ENCODE measurements around the gene CTSA. TPM values are rescaled to one million over a fixed set of nuclear protein-coding genes. Genes with fewer than 3 reads are reported as not detected.

Gene CTSA
- total and polyA plus RNA-seq, 9 of the 15 experiments (the other 6 are each of a cell fraction or from before 2014, with no cell fraction given) = 8.8 to 61.7 (median 28.3) TPM

DNA sequence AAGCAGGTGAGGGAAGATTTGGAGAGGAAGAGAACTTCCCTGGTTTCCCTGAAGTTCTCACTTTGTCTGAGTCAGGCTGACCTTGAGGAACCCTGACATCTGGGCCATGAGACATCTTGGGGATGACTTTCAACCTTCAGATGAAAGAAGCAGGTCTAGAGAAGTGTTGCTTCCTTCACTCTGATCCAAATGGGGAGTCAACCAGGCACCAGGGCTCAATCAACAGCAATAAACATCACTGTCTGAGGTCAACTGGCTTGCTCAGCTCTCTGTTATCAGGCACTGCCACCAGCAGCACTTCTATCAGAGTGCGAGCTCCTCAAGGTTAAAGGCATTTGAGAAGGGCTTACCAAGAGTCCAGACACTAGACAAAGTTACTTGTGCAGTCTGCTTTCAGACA lies 40.2 kb upstream of the CTSA start (continued):
- TF ChIP-seq, protein P1, sequence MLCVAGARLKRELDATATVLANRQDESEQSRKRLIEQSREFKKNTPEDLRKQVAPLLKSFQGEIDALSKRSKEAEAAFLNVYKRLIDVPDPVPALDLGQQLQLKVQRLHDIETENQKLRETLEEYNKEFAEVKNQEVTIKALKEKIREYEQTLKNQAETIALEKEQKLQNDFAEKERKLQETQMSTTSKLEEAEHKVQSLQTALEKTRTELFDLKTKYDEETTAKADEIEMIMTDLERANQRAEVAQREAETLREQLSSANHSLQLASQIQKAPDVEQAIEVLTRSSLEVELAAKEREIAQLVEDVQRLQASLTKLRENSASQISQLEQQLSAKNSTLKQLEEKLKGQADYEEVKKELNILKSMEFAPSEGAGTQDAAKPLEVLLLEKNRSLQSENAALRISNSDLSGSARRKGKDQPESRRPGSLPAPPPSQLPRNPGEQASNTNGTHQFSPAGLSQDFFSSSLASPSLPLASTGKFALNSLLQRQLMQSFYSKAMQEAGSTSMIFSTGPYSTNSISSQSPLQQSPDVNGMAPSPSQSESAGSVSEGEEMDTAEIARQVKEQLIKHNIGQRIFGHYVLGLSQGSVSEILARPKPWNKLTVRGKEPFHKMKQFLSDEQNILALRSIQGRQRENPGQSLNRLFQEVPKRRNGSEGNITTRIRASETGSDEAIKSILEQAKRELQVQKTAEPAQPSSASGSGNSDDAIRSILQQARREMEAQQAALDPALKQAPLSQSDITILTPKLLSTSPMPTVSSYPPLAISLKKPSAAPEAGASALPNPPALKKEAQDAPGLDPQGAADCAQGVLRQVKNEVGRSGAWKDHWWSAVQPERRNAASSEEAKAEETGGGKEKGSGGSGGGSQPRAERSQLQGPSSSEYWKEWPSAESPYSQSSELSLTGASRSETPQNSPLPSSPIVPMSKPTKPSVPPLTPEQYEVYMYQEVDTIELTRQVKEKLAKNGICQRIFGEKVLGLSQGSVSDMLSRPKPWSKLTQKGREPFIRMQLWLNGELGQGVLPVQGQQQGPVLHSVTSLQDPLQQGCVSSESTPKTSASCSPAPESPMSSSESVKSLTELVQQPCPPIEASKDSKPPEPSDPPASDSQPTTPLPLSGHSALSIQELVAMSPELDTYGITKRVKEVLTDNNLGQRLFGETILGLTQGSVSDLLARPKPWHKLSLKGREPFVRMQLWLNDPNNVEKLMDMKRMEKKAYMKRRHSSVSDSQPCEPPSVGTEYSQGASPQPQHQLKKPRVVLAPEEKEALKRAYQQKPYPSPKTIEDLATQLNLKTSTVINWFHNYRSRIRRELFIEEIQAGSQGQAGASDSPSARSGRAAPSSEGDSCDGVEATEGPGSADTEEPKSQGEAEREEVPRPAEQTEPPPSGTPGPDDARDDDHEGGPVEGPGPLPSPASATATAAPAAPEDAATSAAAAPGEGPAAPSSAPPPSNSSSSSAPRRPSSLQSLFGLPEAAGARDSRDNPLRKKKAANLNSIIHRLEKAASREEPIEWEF (CRISPR knock-in tag; IDR thresholded peaks at IDR 0.05) = no peak
- no peak for TF ChIP-seq ZNF232 (CRISPR knock-in tag; IDR thresholded peaks at IDR 0.05)
- TF ChIP-seq, protein P2, sequence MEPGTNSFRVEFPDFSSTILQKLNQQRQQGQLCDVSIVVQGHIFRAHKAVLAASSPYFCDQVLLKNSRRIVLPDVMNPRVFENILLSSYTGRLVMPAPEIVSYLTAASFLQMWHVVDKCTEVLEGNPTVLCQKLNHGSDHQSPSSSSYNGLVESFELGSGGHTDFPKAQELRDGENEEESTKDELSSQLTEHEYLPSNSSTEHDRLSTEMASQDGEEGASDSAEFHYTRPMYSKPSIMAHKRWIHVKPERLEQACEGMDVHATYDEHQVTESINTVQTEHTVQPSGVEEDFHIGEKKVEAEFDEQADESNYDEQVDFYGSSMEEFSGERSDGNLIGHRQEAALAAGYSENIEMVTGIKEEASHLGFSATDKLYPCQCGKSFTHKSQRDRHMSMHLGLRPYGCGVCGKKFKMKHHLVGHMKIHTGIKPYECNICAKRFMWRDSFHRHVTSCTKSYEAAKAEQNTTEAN (CRISPR knock-in tag; IDR thresholded peaks at IDR 0.05) = no peak
- TF ChIP-seq CXXC5 (CRISPR knock-in tag; IDR thresholded peaks at IDR 0.05) = no peak
- TF ChIP-seq, protein P3, sequence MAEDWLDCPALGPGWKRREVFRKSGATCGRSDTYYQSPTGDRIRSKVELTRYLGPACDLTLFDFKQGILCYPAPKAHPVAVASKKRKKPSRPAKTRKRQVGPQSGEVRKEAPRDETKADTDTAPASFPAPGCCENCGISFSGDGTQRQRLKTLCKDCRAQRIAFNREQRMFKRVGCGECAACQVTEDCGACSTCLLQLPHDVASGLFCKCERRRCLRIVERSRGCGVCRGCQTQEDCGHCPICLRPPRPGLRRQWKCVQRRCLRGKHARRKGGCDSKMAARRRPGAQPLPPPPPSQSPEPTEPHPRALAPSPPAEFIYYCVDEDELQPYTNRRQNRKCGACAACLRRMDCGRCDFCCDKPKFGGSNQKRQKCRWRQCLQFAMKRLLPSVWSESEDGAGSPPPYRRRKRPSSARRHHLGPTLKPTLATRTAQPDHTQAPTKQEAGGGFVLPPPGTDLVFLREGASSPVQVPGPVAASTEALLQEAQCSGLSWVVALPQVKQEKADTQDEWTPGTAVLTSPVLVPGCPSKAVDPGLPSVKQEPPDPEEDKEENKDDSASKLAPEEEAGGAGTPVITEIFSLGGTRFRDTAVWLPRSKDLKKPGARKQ (CRISPR knock-in tag; IDR thresholded peaks at IDR 0.05) = no peak
- TF ChIP-seq JUNB (CRISPR knock-in tag; conservative IDR thresholded peaks at IDR 0.05) = no peak
- TF ChIP-seq, protein P4, sequence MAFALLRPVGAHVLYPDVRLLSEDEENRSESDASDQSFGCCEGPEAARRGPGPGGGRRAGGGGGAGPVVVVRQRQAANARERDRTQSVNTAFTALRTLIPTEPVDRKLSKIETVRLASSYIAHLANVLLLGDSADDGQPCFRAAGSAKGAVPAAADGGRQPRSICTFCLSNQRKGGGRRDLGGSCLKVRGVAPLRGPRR (CRISPR knock-in tag; IDR thresholded peaks at IDR 0.05) = no peak
- TF ChIP-seq, protein P5, sequence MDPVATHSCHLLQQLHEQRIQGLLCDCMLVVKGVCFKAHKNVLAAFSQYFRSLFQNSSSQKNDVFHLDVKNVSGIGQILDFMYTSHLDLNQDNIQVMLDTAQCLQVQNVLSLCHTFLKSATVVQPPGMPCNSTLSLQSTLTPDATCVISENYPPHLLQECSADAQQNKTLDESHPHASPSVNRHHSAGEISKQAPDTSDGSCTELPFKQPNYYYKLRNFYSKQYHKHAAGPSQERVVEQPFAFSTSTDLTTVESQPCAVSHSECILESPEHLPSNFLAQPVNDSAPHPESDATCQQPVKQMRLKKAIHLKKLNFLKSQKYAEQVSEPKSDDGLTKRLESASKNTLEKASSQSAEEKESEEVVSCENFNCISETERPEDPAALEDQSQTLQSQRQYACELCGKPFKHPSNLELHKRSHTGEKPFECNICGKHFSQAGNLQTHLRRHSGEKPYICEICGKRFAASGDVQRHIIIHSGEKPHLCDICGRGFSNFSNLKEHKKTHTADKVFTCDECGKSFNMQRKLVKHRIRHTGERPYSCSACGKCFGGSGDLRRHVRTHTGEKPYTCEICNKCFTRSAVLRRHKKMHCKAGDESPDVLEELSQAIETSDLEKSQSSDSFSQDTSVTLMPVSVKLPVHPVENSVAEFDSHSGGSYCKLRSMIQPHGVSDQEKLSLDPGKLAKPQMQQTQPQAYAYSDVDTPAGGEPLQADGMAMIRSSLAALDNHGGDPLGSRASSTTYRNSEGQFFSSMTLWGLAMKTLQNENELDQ (CRISPR knock-in tag; IDR thresholded peaks at IDR 0.05; ENCODE audit: borderline replicate concordance) = no peak
- TF ChIP-seq, protein P6, sequence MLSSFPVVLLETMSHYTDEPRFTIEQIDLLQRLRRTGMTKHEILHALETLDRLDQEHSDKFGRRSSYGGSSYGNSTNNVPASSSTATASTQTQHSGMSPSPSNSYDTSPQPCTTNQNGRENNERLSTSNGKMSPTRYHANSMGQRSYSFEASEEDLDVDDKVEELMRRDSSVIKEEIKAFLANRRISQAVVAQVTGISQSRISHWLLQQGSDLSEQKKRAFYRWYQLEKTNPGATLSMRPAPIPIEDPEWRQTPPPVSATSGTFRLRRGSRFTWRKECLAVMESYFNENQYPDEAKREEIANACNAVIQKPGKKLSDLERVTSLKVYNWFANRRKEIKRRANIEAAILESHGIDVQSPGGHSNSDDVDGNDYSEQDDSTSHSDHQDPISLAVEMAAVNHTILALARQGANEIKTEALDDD (IDR thresholded peaks at IDR 0.05) = peak; percentile 65
- TF ChIP-seq, protein P7, sequence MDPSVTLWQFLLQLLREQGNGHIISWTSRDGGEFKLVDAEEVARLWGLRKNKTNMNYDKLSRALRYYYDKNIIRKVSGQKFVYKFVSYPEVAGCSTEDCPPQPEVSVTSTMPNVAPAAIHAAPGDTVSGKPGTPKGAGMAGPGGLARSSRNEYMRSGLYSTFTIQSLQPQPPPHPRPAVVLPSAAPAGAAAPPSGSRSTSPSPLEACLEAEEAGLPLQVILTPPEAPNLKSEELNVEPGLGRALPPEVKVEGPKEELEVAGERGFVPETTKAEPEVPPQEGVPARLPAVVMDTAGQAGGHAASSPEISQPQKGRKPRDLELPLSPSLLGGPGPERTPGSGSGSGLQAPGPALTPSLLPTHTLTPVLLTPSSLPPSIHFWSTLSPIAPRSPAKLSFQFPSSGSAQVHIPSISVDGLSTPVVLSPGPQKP (CRISPR knock-in tag; IDR thresholded peaks at IDR 0.05) = no peak
- TF ChIP-seq, protein P8, sequence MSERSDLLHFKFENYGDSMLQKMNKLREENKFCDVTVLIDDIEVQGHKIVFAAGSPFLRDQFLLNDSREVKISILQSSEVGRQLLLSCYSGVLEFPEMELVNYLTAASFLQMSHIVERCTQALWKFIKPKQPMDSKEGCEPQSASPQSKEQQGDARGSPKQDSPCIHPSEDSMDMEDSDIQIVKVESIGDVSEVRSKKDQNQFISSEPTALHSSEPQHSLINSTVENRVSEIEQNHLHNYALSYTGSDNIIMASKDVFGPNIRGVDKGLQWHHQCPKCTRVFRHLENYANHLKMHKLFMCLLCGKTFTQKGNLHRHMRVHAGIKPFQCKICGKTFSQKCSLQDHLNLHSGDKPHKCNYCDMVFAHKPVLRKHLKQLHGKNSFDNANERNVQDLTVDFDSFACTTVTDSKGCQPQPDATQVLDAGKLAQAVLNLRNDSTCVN (CRISPR knock-in tag; IDR thresholded peaks at IDR 0.05) = no peak

All from K562 (cell line).